Esophagus muscularis mucosa (tissue), 4 donors: ENCODE data around the gene PRKCE.

Experiments
- EP300 ChIP-seq: sonication (generic); formaldehyde crosslinking; IDR thresholded peaks from one replicate; pipeline ENCODE4 v1.6.1; 2017; ENCODE audit warnings: antibody characterized with exemption
- POLR2A ChIP-seq: fragments of 450-650 bp; IDR thresholded peaks from one replicate; pipeline ENCODE4 v1.6.1; 2017; ENCODE audit warnings: antibody characterized with exemption, moderate library complexity, mild to moderate bottlenecking, low read depth
- TF ChIP-seq, protein P1 (sequence below), 3 experiments: fragments of 200-600 bp in 2 of 3; fragments of 450-650 bp in 1 of 3; sonication (generic) in 2 of 3; IDR thresholded peaks; one replicate each; pipeline ENCODE4 v1.5.1; 2017 to 2019; ENCODE audit warnings: antibody characterized with exemption in 3 of 3, mild to moderate bottlenecking in 2 of 3, moderate library complexity in 1 of 3

DNA sequence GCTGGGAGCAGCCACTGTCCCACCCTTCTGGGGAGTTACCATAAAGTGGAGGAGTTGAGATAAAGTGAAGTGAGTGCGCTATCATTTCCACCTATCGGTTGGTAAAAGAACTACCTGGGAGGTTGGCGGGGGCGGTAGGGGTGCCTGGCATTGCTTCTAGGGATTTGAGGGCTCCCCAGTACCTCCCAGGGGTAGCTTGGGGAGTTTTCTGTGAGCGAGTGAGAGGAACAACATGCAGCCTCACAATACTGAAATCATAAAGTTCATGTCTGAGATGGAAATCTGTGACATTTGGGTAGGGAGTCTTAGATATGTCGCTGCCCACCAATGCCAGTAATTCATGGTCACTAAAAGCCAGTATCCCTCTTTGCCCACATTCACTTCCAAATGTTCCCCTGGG is 68.7 kb downstream of the PRKCE start:
- TF ChIP-seq POLR2A (no peak), EP300 (no peak)
- TF ChIP-seq, protein P1, sequence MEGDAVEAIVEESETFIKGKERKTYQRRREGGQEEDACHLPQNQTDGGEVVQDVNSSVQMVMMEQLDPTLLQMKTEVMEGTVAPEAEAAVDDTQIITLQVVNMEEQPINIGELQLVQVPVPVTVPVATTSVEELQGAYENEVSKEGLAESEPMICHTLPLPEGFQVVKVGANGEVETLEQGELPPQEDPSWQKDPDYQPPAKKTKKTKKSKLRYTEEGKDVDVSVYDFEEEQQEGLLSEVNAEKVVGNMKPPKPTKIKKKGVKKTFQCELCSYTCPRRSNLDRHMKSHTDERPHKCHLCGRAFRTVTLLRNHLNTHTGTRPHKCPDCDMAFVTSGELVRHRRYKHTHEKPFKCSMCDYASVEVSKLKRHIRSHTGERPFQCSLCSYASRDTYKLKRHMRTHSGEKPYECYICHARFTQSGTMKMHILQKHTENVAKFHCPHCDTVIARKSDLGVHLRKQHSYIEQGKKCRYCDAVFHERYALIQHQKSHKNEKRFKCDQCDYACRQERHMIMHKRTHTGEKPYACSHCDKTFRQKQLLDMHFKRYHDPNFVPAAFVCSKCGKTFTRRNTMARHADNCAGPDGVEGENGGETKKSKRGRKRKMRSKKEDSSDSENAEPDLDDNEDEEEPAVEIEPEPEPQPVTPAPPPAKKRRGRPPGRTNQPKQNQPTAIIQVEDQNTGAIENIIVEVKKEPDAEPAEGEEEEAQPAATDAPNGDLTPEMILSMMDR (IDR thresholded peaks at IDR 0.05), result no peak
